ENCODE data around the gene FXYD7. TPM values are rescaled to one million over a fixed set of nuclear protein-coding genes. Genes with fewer than 3 reads are reported as not detected.

The FXYD7 gene
- total RNA-seq, 1 experiment from 2014 or later, result 0.71 TPM

DNA sequence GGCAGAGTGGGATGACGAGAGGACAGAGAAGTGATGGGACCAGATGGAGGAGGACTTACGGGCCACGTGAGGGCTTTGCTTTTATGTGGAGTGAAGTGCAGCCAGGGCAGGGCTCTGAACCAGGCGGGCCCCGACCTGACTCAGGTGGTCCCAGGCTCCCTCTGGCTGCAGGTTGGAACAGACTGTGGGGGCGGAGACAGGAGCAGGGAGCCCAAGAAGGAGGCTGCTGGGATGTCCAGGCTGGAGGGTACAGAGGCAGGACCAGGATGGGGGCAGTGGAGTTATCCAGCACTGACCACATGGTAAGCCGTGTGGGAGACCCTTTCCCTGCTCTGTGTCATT lies 13.6 kb downstream of the FXYD7 start:
- no TSS peak for BruUV-seq (replicated peaks)
- no peak overlapping the region for H3K9ac ChIP-seq (ENCODE audit: low read length)
- H3K4me3 ChIP-seq (replicated peaks in 1 of 2; ENCODE audit: low read depth in 1 of 2, low read length in 2 of 2), result no peak overlapping the region
- DNase-seq (ENCODE audit: low read depth, low spot score) (no peak), ATAC-seq (no peak)
- H3K27ac ChIP-seq (ENCODE audit: low read depth, low read length), result no peak overlapping the region
- H3K79me2 ChIP-seq (ENCODE audit: insufficient read depth, low read length), result peaks cover 30% of the 10 kb centered on the region; the same call in 1 of the 2 replicates
- intact Hi-C loops (cut with micrococcal nuclease), result no loop called here
- H3K4me1 ChIP-seq (ENCODE audit: control insufficient read depth in 1 of 2, insufficient read depth in 2 of 2, low read length in 2 of 2), result peaks cover 8 to 42% of the 10 kb centered on the region in 2 experiments
- no peaks in the 10 kb centered on the region for H3K27me3 ChIP-seq (ENCODE audit: insufficient read depth, low read length)
- ChIA-PET CTCF (no interaction called here), RAD21 (ENCODE audit: low non-redundant PET in 1 of 2, low total read pairs in 2 of 2, uncharacterized antibody in 2 of 2, unreplicated experiment in 2 of 2) (no interaction called here), POLR2A (no interaction called here)
- no peak for TF ChIP-seq YY1 (IDR thresholded peaks at IDR 0.05; ENCODE audit: extremely low read depth, insufficient replicate concordance, low read depth, low read length)
- TF ChIP-seq CEBPB (IDR thresholded peaks at IDR 0.05; ENCODE audit: low read depth), result no peak
- no peaks in the 10 kb centered on the region for H4K20me1 ChIP-seq (ENCODE audit: insufficient read depth)
- H3K9me2 ChIP-seq (ENCODE audit: insufficient read depth), result no peaks in the 10 kb centered on the region
- no peak overlapping the region for H2AFZ ChIP-seq (ENCODE audit: low read depth, low read length, poor library complexity, severe bottlenecking)
- no peak overlapping the region for H3K4me2 ChIP-seq (ENCODE audit: low read length)
- H3K9me3 ChIP-seq (ENCODE audit: control insufficient read depth in 1 of 2, insufficient read depth in 1 of 2, low read depth in 1 of 2, low read length in 2 of 2), result no peaks in the 10 kb centered on the region
- H3K36me3 ChIP-seq (ENCODE audit: control insufficient read depth in 1 of 2, insufficient read depth in 2 of 2, low read length in 2 of 2), result peaks cover 9 to 46% of the 10 kb centered on the region in 2 experiments

DNA sequence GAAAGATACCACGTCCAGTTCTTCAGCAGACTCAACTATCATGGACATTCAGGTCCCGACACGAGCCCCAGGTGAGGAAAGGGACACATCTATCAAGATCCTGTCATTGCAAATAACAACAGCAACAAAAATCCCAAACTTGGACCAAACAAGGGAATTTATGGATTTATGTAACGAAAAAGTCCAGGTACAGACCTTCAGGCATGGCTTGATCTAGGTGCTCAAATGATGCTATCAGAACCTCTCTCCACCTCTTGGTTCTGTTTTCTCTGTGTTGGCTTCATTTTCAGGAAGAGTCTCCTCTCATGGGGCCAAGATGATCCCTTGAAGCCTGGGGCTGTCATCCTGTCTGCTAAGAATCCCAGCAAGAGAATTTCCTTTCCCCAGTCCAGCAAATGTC lies 14.4 kb downstream of the FXYD7 start:
- RAD21 ChIA-PET (ENCODE audit: low non-redundant PET in 1 of 2, low total read pairs in 2 of 2, uncharacterized antibody in 2 of 2, unreplicated experiment in 2 of 2), result no interaction called here
- H3K9me3 ChIP-seq (ENCODE audit: control insufficient read depth in 1 of 2, insufficient read depth in 1 of 2, low read depth in 1 of 2, low read length in 2 of 2), result peaks cover 0 to 2% of the 10 kb centered on the region in 2 experiments; a peak in 1 of 4 replicates

More for the DNA sequence above, 14.4 kb downstream of the FXYD7 start:
- Histone ChIP-seq H3K36me3 (ENCODE audit: control insufficient read depth in 1 of 2, insufficient read depth in 2 of 2, low read length in 2 of 2) (peaks cover 13 to 54% of the 10 kb centered on the region in 2 experiments), H3K27me3 (ENCODE audit: insufficient read depth, low read length) (no peaks in the 10 kb centered on the region), H3K9me2 (ENCODE audit: insufficient read depth) (no peaks in the 10 kb centered on the region), H4K20me1 (ENCODE audit: insufficient read depth) (no peaks in the 10 kb centered on the region), H2AFZ (ENCODE audit: low read depth, low read length, poor library complexity, severe bottlenecking) (no peak overlapping the region), H3K4me3 (replicated peaks in 1 of 2; ENCODE audit: low read depth in 1 of 2, low read length in 2 of 2) (no peak overlapping the region), H3K4me2 (ENCODE audit: low read length) (no peak overlapping the region), H3K79me2 (ENCODE audit: insufficient read depth, low read length) (peaks cover 30% of the 10 kb centered on the region; the same call in 1 of the 2 replicates), H3K9ac (ENCODE audit: low read length) (no peak overlapping the region), H3K27ac (ENCODE audit: low read depth, low read length) (no peak overlapping the region), H3K4me1 (ENCODE audit: control insufficient read depth in 1 of 2, insufficient read depth in 2 of 2, low read length in 2 of 2) (peaks cover 9 to 46% of the 10 kb centered on the region in 2 experiments)
- no peak for ATAC-seq
- BruUV-seq (replicated peaks), result no TSS peak
- TF ChIP-seq RAD21 (IDR thresholded peaks at IDR 0.05; ENCODE audit: low read depth), result no peak
- TF ChIP-seq SRF (IDR thresholded peaks at IDR 0.05; ENCODE audit: low read depth), result no peak
- TF ChIP-seq ATF3 (IDR thresholded peaks at IDR 0.05), result no peak
- TF ChIP-seq FOSL1 (IDR thresholded peaks at IDR 0.05; ENCODE audit: low read depth), result no peak
- no peak for TF ChIP-seq MAX (IDR thresholded peaks at IDR 0.05)
- no peak for TF ChIP-seq ZFX (IDR thresholded peaks at IDR 0.05)
- TF ChIP-seq POLR2AphosphoS5 (IDR thresholded peaks at IDR 0.05; ENCODE audit: low read depth, low read length), result no peak
- no peak for TF ChIP-seq ELF1 (IDR thresholded peaks at IDR 0.05; ENCODE audit: borderline replicate concordance, low read depth)
- TF ChIP-seq CEBPB (IDR thresholded peaks at IDR 0.05; ENCODE audit: low read depth), result no peak
- DNase-seq (ENCODE audit: low read depth, low spot score), result no peak
- POLR2A ChIA-PET, result no interaction called here
- CTCF ChIA-PET, result no interaction called here
- intact Hi-C loops (cut with micrococcal nuclease), result no loop called here

All from HCT116 (cell line).